NOMO-1 treated with DMSO at 0.1 percent for 48 hours (cell line): ENCODE data around the gene ANO1.
"Not testable (repeated sequence)": the region's sequence is repeated elsewhere in the genome, so short reads cannot be mapped to it uniquely, and the experiment has no call there.

Source experiments
- DNase-seq: peaks from one replicate; lab custom pipeline; 2025; ENCODE audit not compliant: unreplicated experiment; lab: John Stamatoyannopoulos, UW

ANO1 gene

DNA sequence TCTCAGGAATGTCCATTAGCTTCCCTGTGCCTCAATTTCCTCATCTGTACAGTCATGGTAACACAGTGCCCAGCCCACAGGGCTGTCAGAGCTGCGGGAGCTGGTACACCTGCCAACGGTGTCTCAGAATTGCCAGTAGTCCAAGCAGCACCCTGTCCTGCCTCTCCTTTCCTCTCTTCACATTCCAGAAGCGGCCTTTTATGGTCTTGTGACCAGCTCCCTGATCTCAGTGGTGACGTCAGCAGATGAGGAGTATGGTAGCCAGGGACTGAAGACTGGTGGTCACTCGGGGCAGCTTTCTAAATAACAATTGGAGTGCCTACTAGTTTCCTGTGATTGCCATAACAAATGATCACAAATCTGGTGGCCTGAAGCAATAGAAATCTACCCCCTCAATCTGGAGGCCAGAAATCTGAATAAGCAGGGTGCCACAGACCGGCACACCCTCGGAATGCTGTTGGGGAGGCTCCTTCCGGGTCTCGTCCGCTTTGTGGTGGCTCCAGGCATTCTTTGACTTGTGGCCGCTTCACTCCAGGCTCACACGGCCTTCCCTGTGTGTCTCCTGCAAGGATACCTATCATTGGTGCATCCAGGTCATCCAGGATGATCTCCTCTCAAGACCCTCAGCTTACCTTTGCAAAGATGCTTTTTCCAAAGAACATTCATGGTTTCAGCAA lies 127.1 kb downstream of the ANO1 start:
- DNase-seq = no peak

DNA sequence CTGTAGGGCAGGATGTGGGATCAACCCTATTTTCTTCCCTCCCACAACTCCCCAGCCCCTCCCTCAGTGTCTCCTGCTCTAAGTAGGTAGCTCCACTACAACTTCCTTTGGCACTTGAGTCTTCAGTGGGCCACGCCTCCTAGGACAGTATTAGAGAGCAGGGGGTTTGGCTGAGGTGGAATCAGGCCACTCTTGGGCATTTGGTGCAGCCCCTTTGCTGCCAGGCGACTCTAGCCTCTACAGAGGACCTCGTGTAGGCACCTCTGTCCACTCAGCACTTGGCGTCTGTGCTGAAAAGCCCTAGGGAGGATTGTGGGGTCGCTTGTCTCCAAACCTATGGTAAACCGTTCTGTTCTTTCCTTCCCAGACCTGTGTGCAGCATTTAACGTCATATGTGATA lies 127.6 kb downstream of the ANO1 start:
- DNase-seq = no peak

DNA sequence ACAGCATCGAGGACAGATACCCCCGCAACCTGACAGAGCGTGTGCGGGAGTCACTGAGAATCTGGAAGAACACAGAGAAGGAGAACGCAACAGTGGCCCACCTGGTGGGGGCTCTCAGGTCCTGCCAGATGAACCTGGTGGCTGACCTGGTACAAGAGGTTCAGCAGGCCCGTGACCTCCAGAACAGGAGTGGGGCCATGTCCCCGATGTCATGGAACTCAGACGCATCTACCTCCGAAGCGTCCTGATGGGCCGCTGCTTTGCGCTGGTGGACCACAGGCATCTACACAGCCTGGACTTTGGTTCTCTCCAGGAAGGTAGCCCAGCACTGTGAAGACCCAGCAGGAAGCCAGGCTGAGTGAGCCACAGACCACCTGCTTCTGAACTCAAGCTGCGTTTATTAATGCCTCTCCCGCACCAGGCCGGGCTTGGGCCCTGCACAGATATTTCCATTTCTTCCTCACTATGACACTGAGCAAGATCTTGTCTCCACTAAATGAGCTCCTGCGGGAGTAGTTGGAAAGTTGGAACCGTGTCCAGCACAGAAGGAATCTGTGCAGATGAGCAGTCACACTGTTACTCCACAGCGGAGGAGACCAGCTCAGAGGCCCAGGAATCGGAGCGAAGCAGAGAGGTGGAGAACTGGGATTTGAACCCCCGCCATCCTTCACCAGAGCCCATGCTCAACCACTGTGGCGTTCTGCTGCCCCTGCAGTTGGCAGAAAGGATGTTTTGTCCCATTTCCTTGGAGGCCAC lies 128.3 kb downstream of the ANO1 start:
- DNase-seq = no peak

DNA sequence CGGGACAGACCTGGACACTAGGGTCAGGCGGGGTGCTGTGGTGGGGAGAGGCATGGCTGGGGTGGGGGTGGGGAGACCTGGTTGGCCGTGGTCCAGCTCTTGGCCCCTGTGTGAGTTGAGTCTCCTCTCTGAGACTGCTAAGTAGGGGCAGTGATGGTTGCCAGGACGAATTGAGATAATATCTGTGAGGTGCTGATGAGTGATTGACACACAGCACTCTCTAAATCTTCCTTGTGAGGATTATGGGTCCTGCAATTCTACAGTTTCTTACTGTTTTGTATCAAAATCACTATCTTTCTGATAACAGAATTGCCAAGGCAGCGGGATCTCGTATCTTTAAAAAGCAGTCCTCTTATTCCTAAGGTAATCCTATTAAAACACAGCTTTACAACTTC lies 128.9 kb downstream of the ANO1 start:
- DNase-seq = no peak

DNA sequence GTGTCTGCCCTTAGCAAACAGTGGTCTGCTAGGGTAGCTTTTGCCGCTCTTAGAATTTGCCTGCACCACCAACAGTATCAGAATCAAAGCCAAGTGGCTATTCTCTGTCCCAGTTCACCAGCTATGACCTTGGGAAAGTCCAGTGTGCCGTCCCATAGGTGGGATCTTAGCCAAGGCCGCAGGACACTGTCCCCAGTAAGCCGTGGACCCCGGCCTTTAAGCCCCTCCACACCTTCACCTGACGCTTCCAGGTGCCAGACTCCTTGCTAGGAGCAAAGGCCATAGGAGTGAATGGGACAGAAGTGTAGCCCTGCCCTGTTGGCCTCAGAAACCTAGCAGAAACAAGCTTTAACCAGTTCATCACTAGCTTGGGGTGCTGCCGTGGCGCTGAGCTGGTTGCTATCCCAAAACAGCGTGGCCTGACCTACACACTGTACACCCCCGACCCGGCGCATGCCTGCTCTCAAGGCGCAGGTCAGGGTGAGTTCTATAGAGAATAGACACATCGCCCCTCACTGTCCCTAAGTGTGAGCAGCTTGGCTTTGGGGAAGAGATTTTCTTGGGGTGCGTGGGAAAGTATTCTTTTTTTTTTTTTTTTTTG lies 129.5 kb downstream of the ANO1 start:
- no peak for DNase-seq

DNA sequence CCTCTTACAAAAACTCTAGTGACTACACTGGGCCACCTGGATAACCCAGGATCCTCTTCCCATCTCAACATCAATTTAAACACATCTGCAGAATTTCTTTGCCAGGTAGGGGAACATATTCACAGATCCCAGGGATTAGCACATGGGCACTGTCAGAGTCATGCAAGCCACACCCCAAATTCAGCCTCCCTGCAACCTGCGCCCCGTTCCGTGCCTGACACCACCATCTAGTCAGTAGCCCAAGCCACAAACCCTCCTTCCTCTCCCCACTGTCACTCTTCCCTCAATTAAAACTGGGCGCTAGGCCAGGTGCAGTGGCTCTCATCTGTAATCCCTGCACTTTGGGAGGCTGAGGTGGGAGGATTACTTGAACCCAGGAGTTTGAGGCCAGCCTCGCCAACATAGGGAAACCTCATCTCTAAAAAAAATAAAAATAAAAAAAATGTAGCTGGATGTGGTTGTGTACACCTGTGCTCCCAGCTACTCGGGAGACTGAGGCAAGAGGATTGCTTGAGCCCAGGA lies 131.3 kb downstream of the ANO1 start:
- no peak for DNase-seq

DNA sequence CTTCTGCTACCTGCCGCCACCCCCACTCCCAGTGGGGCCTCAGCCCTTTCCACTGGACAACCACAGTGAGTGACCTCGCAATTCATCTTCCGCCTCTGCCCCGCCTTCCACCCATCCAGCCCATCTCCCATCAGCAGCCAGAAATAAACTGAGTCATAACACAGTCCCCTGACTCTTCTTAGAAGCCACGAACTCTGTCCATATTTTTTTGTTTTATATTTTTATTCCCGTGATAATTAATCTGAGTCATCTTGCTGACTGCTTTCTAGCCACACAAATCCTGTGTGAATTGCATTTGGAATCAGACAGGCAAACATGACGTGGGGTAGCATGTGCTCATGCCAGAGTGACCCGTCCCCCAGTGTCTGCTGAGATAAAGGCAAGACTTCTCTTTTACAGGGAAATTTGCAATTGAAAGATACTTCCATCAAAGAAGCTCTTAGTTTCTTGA lies 132.0 kb downstream of the ANO1 start:
- no peak for DNase-seq

DNA sequence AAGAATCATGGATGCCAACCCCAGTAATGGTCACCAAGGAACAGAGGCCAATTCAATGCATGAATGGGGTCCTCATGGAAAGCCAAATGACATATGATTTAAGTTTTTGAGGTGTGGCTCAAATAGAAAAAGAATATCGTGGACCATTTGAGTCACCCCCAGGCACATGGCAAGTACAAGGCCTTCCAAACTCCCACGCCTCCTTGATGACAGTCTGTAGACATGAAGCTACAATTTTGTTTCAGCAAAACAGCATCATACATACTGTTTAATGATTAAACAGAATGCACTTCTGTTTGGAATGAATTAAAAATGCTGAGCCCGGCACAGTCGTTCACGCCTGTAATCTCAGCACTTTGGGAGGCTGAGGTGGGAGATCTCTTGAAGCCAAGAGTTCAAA lies 132.4 kb downstream of the ANO1 start:
- no peak for DNase-seq

DNA sequence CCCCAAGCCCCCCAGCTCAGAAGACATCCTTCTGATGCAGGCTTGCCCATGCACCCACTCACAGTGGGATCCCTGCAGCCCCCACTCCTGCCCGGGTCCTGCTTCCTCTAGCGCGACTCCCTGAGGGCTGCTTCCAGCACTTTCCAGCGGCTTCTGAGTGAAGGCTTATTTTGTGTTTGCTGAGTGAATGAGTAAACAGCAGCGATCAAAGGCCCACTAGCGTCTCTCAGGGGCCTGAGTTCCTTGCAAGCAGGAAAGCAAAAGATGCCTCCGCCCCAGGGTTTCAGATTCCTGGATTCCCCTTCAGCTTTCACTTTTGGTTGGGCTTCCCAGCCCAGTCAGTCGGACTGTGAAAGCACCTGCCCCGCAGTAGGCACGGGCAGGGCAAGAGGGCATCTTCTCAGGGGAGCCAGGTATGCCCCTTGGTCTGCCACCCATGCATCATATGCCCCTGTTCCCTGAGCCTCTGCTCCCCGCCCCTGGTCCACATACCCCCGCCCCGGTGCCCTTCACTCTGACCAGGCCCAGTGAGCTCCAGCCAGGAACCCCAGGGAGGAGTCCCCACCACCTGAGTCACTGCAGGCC lies 134.2 kb downstream of the ANO1 start:
- DNase-seq = no peak

DNA sequence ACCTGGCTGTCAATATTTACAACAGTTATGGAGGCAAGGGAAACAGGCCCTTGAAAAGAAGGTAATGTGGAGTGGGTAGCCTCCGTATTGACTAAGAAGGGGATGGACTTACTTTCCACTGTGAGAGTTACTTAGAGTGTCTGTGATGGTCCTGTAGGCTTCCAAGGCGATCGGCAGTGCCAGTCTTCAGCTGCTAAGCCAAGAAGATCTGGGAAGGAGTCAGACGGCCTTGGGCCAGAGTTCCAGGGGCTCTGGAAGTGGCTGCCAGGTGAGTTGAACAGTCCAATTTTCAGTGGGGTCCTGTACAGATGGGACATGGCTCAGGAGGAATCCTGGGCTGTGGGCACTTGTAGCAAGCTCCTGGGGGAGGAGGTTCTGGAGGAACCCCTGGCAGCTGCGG lies 139.3 kb downstream of the ANO1 start:
- not testable (repeated sequence) for DNase-seq

DNA sequence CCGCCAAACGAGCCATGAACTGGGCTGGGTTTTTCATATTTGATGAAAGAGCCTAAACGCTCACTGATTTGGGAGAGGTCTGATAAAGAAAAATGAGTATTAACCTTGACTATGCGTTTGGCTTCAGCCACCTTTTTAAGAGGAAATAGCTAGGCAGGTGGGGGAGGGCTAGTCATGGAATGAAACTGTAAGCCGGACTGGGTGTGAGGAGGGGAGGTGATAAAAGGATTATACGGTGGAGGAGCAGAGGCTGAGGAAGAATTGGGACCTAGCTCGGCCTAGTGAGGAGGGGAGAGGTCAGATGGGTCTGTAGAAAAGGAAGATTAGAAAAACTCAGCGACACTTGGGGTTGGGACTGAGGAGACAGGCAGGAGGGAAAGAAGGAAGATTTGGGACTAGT lies 140.0 kb downstream of the ANO1 start:
- not testable (repeated sequence) for DNase-seq

DNA sequence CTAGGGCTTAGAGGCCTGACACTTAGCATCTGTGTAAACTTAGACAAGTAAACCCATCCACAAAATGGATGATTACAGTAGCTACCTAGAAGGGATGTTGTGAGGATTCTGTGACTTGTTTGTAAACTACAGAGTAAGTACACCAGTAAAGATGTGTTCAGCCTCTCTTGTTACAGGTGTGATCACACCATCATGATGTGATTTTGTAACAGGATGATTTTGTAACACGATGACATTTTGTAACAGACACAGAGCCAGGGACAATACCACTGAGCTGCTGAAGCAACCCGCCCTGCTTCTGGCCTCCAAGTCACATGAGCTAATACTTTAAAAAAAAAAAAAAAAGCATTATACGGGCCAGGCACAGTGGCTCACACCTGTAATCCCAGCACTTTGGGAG lies 142.0 kb downstream of the ANO1 start:
- peak; percentile 52 for DNase-seq

DNA sequence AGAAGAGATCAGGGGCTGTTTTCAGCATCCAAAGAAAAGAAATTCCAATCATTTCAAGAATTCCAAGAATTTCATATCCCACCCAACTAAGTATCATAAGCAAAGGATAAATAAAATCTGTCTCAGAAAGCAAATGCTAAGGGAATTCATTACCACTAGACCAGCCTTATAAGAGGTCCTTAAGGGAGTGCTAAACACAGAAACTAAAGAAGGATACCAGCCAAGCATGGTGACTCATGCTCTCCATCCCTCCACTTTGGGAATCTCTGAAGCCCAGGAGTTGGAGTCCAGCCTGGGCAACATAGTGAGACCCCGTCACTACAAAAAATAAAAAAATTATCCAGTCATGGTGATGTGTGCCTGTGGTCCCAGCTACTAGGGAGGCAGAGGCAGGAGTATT lies 142.8 kb downstream of the ANO1 start:
- DNase-seq = no peak

DNA sequence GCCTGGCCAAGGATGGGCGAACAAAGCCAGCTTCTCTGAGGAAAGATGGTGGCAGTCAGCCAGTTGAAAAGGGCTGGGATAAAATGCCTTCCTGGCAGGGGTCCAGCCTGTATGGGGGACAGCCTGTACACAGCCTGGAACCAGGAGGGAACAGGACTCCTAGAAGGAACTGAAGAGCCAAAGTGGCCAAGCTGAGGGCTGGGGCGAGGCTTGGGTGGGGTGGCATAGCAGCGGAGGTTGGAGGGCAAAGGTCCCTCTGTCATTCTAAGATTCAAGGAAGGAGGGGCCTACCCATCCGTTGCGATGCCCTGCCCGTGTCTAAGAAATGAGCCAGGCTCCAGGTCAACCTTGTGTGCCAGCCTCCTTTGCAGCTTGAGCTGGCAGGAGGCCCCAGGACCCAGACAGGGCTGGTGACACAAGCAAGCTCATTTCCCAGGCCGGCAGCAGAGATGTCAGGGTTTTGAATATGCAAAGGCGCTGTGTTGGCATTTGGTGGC lies 147.6 kb downstream of the ANO1 start:
- DNase-seq = no peak

DNA sequence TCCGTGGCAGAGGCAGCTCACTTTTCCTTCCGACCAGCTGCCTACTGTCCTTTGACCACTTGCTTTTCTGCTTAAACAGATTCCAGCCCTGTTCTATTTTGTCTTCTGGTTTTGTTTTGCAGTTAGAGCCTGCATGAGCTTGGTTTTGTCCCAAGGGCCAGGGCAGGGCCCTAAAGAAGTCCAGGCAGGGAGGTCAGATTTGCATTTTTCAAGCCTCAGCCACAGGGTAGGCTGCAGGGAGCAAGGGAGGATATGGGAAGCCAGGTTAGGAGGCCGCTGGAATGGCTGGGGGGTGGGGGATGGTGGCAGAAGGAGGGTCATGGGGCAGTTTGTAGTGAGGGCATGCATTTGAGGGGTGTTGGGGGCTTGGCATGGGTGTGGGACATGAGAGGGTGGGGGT lies 148.1 kb downstream of the ANO1 start:
- no peak for DNase-seq

DNA sequence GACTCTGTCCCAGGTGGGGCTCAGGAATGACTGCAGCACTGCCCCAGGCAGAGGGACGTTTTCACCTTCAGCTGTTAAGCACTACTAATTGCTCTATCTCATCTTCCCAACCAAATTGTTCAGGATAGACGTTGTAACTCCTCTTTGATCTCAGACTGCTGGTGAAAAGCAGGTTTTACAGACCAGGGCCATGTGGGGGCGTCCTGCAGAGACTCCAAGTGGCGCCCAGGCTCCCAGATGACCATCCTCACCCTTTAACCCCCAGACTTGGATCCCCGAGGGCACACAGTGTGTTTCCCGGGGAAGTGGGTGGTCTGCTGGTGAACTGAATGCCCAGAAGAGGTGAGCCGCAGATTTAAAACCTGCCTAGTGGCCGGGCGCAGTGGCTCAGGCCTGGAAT lies 148.8 kb downstream of the ANO1 start:
- DNase-seq = no peak

DNA sequence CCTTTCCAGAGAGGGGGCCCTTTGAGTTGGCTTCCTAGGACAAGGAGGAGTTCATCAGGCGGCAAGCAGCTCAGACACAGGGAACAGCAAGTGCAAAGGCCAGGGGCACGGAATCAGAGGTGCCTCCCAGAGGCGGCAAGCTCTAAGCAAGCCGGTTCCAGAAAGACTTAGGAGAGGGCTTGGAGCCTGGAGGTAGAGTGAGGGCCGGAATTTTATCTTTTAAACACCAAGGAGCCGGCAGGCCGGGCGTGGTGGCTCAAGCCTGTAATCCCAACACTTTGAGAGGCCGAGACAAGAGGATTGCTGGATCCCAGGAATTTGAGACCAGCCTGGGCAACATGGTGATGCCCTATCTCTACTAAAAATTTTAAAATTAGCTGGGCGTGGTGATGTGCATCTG lies 151.6 kb downstream of the ANO1 start:
- DNase-seq = no peak

DNA sequence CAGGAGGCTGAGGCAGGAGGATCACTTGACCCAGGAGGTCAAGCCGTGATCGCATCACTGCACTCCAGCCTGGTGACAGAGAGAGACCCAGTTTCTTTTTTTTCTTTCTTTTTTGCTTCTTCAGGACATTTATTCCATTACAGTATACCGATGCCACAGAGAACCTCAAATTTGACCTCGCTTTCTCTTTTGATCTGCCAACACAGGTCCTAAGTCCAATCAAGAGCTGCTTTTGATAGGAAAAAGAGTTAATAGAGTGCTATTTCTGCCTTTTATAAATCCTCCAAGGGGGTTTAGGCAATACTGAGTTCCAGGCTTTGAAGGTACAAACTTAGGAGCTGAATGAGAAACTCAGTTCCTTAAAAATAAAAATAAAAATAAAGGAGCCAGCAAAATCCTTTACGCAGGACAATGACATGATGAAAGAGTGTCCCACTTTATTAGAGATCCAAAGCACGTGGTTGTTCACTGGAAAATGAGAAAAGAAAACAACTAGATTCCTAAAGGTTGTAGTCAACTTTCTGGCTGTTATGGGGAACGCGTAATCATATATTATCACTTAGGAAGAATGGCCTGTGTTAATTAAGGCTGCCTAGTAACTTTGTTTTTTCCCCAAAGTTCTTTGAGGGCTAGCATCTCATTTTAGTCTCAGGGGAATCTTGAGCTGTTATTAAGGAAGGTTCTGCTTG lies 152.2 kb downstream of the ANO1 start:
- no peak for DNase-seq

DNA sequence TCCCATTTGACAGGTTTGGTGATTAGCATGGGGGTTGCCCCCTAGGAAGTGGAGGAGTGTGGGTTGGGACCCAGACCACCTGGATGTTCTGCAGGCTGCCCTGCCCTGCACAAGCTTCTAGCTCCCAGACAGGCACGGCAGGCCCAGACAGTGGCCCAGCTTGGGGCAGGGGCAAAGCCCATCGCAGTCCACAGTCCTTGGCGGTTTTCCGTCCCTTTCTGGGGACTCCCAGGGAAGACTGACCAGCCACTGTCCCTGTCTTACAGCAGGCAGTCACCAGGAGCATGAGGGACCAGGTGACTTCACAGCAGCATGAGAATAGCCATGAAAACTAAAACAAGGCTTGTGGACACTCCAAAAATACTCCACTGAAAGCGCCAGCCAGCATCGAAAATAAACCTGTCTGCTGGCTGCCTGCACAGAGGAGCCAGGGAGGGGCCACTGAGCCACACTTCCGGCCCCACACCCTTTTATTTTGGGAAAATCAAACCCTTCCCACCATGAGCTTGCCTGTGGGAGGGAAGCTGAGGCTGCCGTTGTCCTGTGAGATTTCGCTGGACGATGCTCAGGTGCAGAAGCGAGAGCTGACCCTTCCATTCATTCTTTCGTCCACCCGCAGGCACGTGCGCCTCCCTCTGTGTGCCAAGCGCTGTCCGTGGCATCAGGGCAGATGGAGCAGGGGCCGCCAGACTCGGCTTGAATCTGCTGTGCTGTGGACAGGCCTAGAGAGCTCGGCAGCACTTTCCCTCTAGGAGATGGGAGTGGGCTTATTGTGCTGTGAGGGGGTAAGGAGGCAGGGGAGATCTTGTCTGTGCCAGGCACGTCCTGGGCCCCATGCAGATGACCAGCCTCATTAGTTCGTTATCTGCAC lies 153.0 kb downstream of the ANO1 start:
- no peak for DNase-seq

DNA sequence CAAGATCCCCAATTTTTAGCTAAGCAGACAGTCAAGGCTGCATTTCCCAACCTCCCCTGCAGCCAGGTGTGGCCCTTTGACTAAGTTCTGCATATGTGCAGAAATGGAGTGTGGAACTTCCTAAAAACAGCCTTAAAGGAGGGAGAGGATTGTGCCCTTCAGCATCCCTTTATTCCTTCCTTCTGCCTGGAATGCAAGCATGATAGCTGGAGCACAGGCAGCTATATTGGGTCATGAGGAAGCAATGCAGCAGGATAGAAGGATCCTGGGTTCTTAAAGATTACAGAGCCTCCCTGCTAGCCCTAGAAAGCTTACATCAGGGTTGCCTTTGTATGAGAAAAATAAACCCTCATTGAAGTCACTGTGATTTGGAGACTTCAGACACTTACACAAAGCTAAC lies 154.9 kb downstream of the ANO1 start:
- no peak for DNase-seq
